CD4-positive, alpha-beta T cell treated with Interleukin-17A for 1 hour (primary cell): Measurements from ENCODE around the gene EVI2B.
"Not testable (repeated sequence)": the region's sequence is repeated elsewhere in the genome, so short reads cannot be mapped to it uniquely, and the experiment has no call there.

Source experiments
- DNase-seq: peaks from one replicate; pipeline ENCODE4 v3.0.0-alpha.2; 2020

The EVI2B gene

GRCh38 chr17:31266042-31266441 is 47.8 kb downstream of the EVI2B start:
- DNase-seq = peak; percentile 32

- DNase-seq = not testable (repeated sequence)
Measured at GRCh38 chr17:31262923-31263322, 50.9 kb downstream of the EVI2B start.

GRCh38 chr17:31261601-31262000 is 52.3 kb downstream of the EVI2B start:
- DNase-seq = no peak

GRCh38 chr17:31260151-31260550 is 53.7 kb downstream of the EVI2B start:
- DNase-seq = no peak

- no peak for DNase-seq
Measured at GRCh38 chr17:31256936-31257335, 56.9 kb downstream of the EVI2B start.

GRCh38 chr17:31254654-31255053 is 59.2 kb downstream of the EVI2B start:
- DNase-seq = no peak
